HepG2 (cell line): ENCODE measurements around the gene NEK5. TPM values are rescaled to one million over a fixed set of nuclear protein-coding genes. Genes with fewer than 3 reads are reported as not detected.

Experiments
- ATAC-seq: fragments of 200-7000 bp; cut with Tn5 transposase; 3 replicates; pipeline ENCODE4 v1.9.1; 2020; ENCODE audit warnings: mild to moderate bottlenecking, moderate library complexity
- BruUV-seq: library from RNA; stranded (reverse); fragments of 400-500 nt; replicated peaks from 2 replicates; lab custom pipeline; 2021; lab: Mats Ljungman, UMichigan
- CTCF ChIA-PET: fragments of 300-600 bp; formaldehyde crosslinking; extraction: SDS; loops from one replicate; lab custom pipeline; 2021; ENCODE audit warnings: low total read pairs, inconsistent platforms, low intra/inter-chr PET ratio; lab: Yijun Ruan, JAX
- POLR2A ChIA-PET: fragments of 350-600 bp; sonication (Branson Sonifier 250); formaldehyde crosslinking; loops from one replicate; lab custom pipeline; 2020; ENCODE audit warnings: antibody characterized with exemption, inconsistent platforms; lab: Yijun Ruan, JAX
- DNase-seq: peaks from one replicate; pipeline ENCODE4 v3.0.0-alpha.2; 2015; ENCODE audit warnings: low spot score
- FAIRE-seq: peaks from 3 replicates; lab custom pipeline; 2011; peaks lifted over from hg19 to GRCh38; lab: Jason Lieb, UNC
- H2AFZ ChIP-seq: one replicate; pipeline ENCODE4 v1.6.1; 2011; ENCODE audit warnings: low read length, inconsistent platforms
- H3K27ac ChIP-seq: fragments of 300-600 bp; 3 replicates; pipeline ENCODE4 v1.8.0; 2011; ENCODE audit warnings: mixed run types, mild to moderate bottlenecking, mixed read lengths, low read length, inconsistent platforms; ENCODE audit not compliant: insufficient read depth; ENCODE audit errors: extremely low read length
- H3K27me3 ChIP-seq, 2 experiments: fragments of 200-600 bp in 1 of 2; 2 replicates in 1 of 2; 3 replicates in 1 of 2; pipeline versions ENCODE4 v1.6.0 to v1.8.0; 2011; ENCODE audit warnings: low read length in 2 of 2, mild to moderate bottlenecking in 2 of 2, moderate library complexity in 2 of 2, inconsistent platforms in 1 of 2; ENCODE audit not compliant: insufficient read depth in 2 of 2, control insufficient read depth in 1 of 2
- H3K36me3 ChIP-seq, 2 experiments: fragments of 200-600 bp in 1 of 2; replicated peaks in 1 of 2; 2 replicates in 1 of 2; 3 replicates in 1 of 2; pipeline versions ENCODE4 v1.5.1 to v1.8.0; 2011; ENCODE audit warnings: low read length in 2 of 2, inconsistent platforms in 1 of 2; ENCODE audit not compliant: insufficient read depth in 2 of 2, control insufficient read depth in 1 of 2
- H3K4me1 ChIP-seq: 2 replicates; pipeline ENCODE4 v1.5.1; 2012; ENCODE audit warnings: low read length, inconsistent platforms; ENCODE audit not compliant: insufficient read depth
- H3K4me2 ChIP-seq: 2 replicates; pipeline ENCODE4 v1.6.0; 2011; ENCODE audit warnings: low read depth, low read length, inconsistent platforms
- H3K4me3 ChIP-seq, 3 experiments: fragments of 200-600 bp in 1 of 3; sonication (generic), shearing (Covaris generic) in 1 of 3; replicated peaks in 1 of 3; 2 replicates each; pipeline ENCODE4 v1.5.1; 2011 to 2016; ENCODE audit warnings: low read length in 3 of 3, inconsistent platforms in 2 of 3, low read depth in 2 of 3, mild to moderate bottlenecking in 2 of 3, control low read depth in 1 of 3, mixed read lengths in 1 of 3; ENCODE audit not compliant: insufficient read depth in 1 of 3
- H3K79me2 ChIP-seq: one replicate; pipeline ENCODE4 v1.6.1; 2011; ENCODE audit warnings: low read length, inconsistent platforms; ENCODE audit not compliant: insufficient read depth
- H3K9ac ChIP-seq: 2 replicates; pipeline ENCODE4 v1.6.0; 2011; ENCODE audit warnings: mild to moderate bottlenecking, low read depth, low read length, inconsistent platforms; ENCODE audit not compliant: insufficient read depth
- H3K9me3 ChIP-seq: 2 replicates; pipeline ENCODE4 v1.5.1; 2012; ENCODE audit warnings: mild to moderate bottlenecking, low read length
- H4K20me1 ChIP-seq: 2 replicates; pipeline ENCODE4 v1.6.0; 2011; ENCODE audit warnings: inconsistent platforms, mild to moderate bottlenecking, low read length, moderate library complexity; ENCODE audit not compliant: insufficient read depth
- ARNTL ChIP-seq: sonication (generic); formaldehyde crosslinking; IDR thresholded peaks from 2 replicates; pipeline ENCODE4 v1.4.0; 2020; ENCODE audit warnings: mild to moderate bottlenecking, missing genetic modification reagents
- BORCS8-MEF2B ChIP-seq: sonication (generic); formaldehyde crosslinking; IDR thresholded peaks from 2 replicates; pipeline ENCODE4 v1.8.0; 2022; ENCODE audit warnings: mild to moderate bottlenecking, missing genetic modification reagents
- DNMT1 ChIP-seq: sonication (generic); formaldehyde crosslinking; IDR thresholded peaks from 2 replicates; pipeline ENCODE4 v1.5.1; 2020; ENCODE audit warnings: mild to moderate bottlenecking, missing genetic modification reagents
- DPF2 ChIP-seq: sonication (generic); formaldehyde crosslinking; IDR thresholded peaks from 2 replicates; pipeline ENCODE4 v1.4.0; 2020; ENCODE audit warnings: mild to moderate bottlenecking, low read depth, missing genetic modification reagents, borderline replicate concordance
- HOXA9 ChIP-seq: sonication (generic); formaldehyde crosslinking; IDR thresholded peaks from 2 replicates; pipeline ENCODE4 v1.8.1; 2022; ENCODE audit warnings: missing genetic modification reagents, mild to moderate bottlenecking, moderate library complexity, borderline replicate concordance
- IRF9 ChIP-seq: sonication (generic); formaldehyde crosslinking; IDR thresholded peaks from 2 replicates; pipeline ENCODE4 v1.8.0; 2022; ENCODE audit warnings: missing genetic modification reagents, mild to moderate bottlenecking, borderline replicate concordance
- ISX ChIP-seq: sonication (generic); formaldehyde crosslinking; conservative IDR thresholded peaks from 2 replicates; pipeline ENCODE4 v1.5.0; 2020; ENCODE audit warnings: missing genetic modification reagents
- KAT2B ChIP-seq: fragments of 150-350 bp; IDR thresholded peaks from 2 replicates; pipeline ENCODE4 v1.6.1; 2014; ENCODE audit warnings: low read depth, low read length, borderline replicate concordance
- KDM5B ChIP-seq: sonication (generic); formaldehyde crosslinking; IDR thresholded peaks from 2 replicates; pipeline ENCODE4 v1.4.0; 2020; ENCODE audit warnings: missing genetic modification reagents, mild to moderate bottlenecking, borderline replicate concordance
- SALL2 ChIP-seq: sonication (generic); formaldehyde crosslinking; IDR thresholded peaks from 2 replicates; pipeline ENCODE4 v1.8.1; 2023; ENCODE audit warnings: mild to moderate bottlenecking, missing genetic modification reagents, inconsistent platforms
- STAG1 ChIP-seq: sonication (generic); formaldehyde crosslinking; IDR thresholded peaks from 2 replicates; pipeline ENCODE4 v1.4.0; 2020; ENCODE audit warnings: missing genetic modification reagents
- THYN1 ChIP-seq: sonication (generic); formaldehyde crosslinking; IDR thresholded peaks from 2 replicates; pipeline ENCODE4 v1.8.1; 2023; ENCODE audit warnings: low read depth, mild to moderate bottlenecking, moderate library complexity, missing genetic modification reagents, borderline replicate concordance
- ZNF224 ChIP-seq: sonication (generic); formaldehyde crosslinking; IDR thresholded peaks from 2 replicates; pipeline ENCODE4 v1.5.0; 2020; ENCODE audit warnings: mild to moderate bottlenecking, missing genetic modification reagents
- ZNF264 ChIP-seq: sonication (generic); formaldehyde crosslinking; IDR thresholded peaks from 2 replicates; pipeline ENCODE4 v1.4.0; 2020; ENCODE audit warnings: missing genetic modification reagents
- ZNF333 ChIP-seq: sonication (generic); formaldehyde crosslinking; IDR thresholded peaks from 2 replicates; pipeline ENCODE4 v1.4.0; 2020; ENCODE audit warnings: mild to moderate bottlenecking, missing genetic modification reagents, borderline replicate concordance
- ZNF382 ChIP-seq: sonication (generic); formaldehyde crosslinking; IDR thresholded peaks from 2 replicates; pipeline ENCODE4 v1.5.0; 2020; ENCODE audit warnings: missing genetic modification reagents, mild to moderate bottlenecking, borderline replicate concordance
- ZNF501 ChIP-seq: sonication (generic); formaldehyde crosslinking; IDR thresholded peaks from 2 replicates; pipeline ENCODE4 v1.5.1; 2020; ENCODE audit warnings: mild to moderate bottlenecking, moderate library complexity, missing genetic modification reagents
- ZNF607 ChIP-seq: sonication (generic); formaldehyde crosslinking; IDR thresholded peaks from 2 replicates; pipeline ENCODE4 v1.5.1; 2020; ENCODE audit warnings: missing genetic modification reagents, mild to moderate bottlenecking, borderline replicate concordance
- ZNF629 ChIP-seq: sonication (generic); formaldehyde crosslinking; conservative IDR thresholded peaks from 2 replicates; pipeline ENCODE4 v1.5.0; 2020; ENCODE audit warnings: missing genetic modification reagents
- WGBS: methylation state at CpG from one replicate; pipeline ENCODE4 v1.1.6; 2017; ENCODE audit warnings: low lambda C conversion rate; 5-methylcytosine and 5-hydroxymethylcytosine counted together
- in situ Hi-C: cut with HindIII; loops from 2 replicates; pipeline ENCODE4 v1.10.0; 2017; ENCODE audit warnings: low pct_unique_long_range_greater_than_20kb; ENCODE audit not compliant: extremely low pct_ligation_motif_present
- intact Hi-C: fragments of 100-400 bp; cut with micrococcal nuclease; formaldehyde crosslinking; loops from one replicate; pipeline ENCODE4 v1.10.0; 2022; ENCODE audit not compliant: unreplicated experiment
- polyA plus RNA-seq, 8 experiments: library from polyadenylated mRNA; depleted of rRNA in 3 of 8; stranded (reverse) in 7 of 8; unstranded in 1 of 8; fragments of >200 nt; fragmentation: Illumina TruSeq in 4 of 8; extraction: Trizol in 4 of 8; gene quantifications; 2 replicates each; pipeline versions ENCODE4 v1.2.1 to v1.2.3, GENCODE V29; 2011 to 2016; ENCODE audit warnings: low read depth in 4 of 8, missing spikeins in 1 of 8, mixed read lengths in 1 of 8; ENCODE audit not compliant: insufficient read depth in 1 of 8
- total RNA-seq, 5 experiments: library from RNA; depleted of rRNA; stranded (reverse); fragments of >200 nt; fragmentation: Illumina TruSeq; extraction: Trizol; gene quantifications; 2 replicates each; pipeline ENCODE4 v1.2.3, GENCODE V29; 2016; ENCODE audit warnings: low read depth in 1 of 5
- TF ChIP-seq, protein P1 (sequence below): sonication (generic); formaldehyde crosslinking; IDR thresholded peaks from 2 replicates; pipeline ENCODE4 v1.5.1; 2020; ENCODE audit warnings: mild to moderate bottlenecking, missing genetic modification reagents, moderate library complexity

NEK5 gene
- total and polyA plus RNA-seq, 2 of the 13 experiments (the other 11 are each of a cell fraction or from before 2014, with no cell fraction given), result 0.12 to 0.22 TPM

DNA sequence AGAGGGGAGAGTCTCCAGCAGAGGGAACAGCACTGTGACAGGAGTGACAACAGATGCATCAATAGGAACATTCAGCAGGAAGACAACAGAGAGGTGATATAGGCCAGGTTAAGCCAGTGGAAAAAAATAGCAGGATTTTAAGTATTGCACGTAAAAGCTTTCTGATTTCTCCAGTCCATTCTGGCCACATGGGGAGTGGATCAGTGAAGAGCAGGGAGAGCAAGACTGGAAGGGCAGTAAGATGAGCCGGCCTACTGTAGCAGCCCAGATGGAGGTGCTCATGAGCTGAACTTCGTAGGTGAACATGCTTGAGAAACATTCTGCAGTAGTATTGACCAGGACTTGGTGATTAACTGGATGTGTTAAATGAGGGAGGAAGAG lies 102.6 kb downstream of the NEK5 start:
- H3K36me3 ChIP-seq, result peaks cover 4 to 29% of the 10 kb centered on the region in 2 experiments
- ATAC-seq (peak; percentile 43), DNase-seq (peak; percentile 35), FAIRE-seq (no peak)
- H3K9ac ChIP-seq, result peak overlapping the region; percentile 55
- peak overlapping the region; percentile 84 for H3K27ac ChIP-seq
- in situ Hi-C loops (no loop called here), intact Hi-C loops (loop anchor here (2.0 to 5.0 kb wide), 3 partner anchors 39 to 91 kb away; no protein-coding TSS in a partner anchor)
- H3K4me3 ChIP-seq, result peak overlapping the region in 1 of 3 experiments; percentile 50; a peak in 2 of 6 replicates
- peaks cover 40% of the 10 kb centered on the region for H3K4me1 ChIP-seq
- ChIA-PET POLR2A (interaction anchor here (0.7 to 2.4 kb wide), 10 partner anchors 8 to 134 kb away, joined by 3 to 16 read pairs (median 4); partner anchors contain the start of genes ALG11, ATP7B, NEK3 and NEK5), CTCF (interaction anchor here (1.0 to 2.1 kb wide), 4 partner anchors 25 to 103 kb away, joined by 3 to 9 read pairs (median 4); partner anchors contain the start of gene NEK5)
- no TSS peak for BruUV-seq
- H2AFZ ChIP-seq, result no peak overlapping the region
- peaks cover 13% of the 10 kb centered on the region for H3K79me2 ChIP-seq
- no peaks in the 10 kb centered on the region for H3K9me3 ChIP-seq
- no peaks in the 10 kb centered on the region for H3K27me3 ChIP-seq
- peak overlapping the region; percentile 73 for H3K4me2 ChIP-seq
- 0 out of 2 replicates have a peak, but pooled peaks cover 5% of the 10 kb centered on the region for H4K20me1 ChIP-seq
- WGBS, result 64% methylated on average over 3 of the region's 3 CpGs
- TF ChIP-seq ZNF629 (peak; percentile 68), DPF2 (CRISPR knock-in tag) (no peak), ZNF264 (CRISPR knock-in tag) (no peak), BORCS8-MEF2B (CRISPR knock-in tag) (peak; percentile 62; the same call in 1 of the 2 replicates), ARNTL (CRISPR knock-in tag) (0 out of 2 replicates have a peak, but pooled peaks have one; percentile 41), DNMT1 (0 out of 2 replicates have a peak, but pooled peaks have one; percentile 16), HOXA9 (0 out of 2 replicates have a peak, but pooled peaks have one; percentile 13), SALL2 (CRISPR knock-in tag) (0 out of 2 replicates have a peak, but pooled peaks have one; percentile 42), ISX (CRISPR knock-in tag) (no peak), ZNF501 (peak; percentile 79), KDM5B (0 out of 2 replicates have a peak, but pooled peaks have one; percentile 34), THYN1 (peak; percentile 54; the same call in 1 of the 2 replicates), ZNF607 (CRISPR knock-in tag) (0 out of 2 replicates have a peak, but pooled peaks have one; percentile 23), STAG1 (CRISPR knock-in tag) (peak; percentile 55), ZNF382 (CRISPR knock-in tag) (no peak), ZNF224 (CRISPR knock-in tag) (0 out of 2 replicates have a peak, but pooled peaks have one; percentile 43), ZNF333 (no peak), KAT2B (no peak), IRF9 (0 out of 2 replicates have a peak, but pooled peaks have one; percentile 21)
- TF ChIP-seq, protein P1, sequence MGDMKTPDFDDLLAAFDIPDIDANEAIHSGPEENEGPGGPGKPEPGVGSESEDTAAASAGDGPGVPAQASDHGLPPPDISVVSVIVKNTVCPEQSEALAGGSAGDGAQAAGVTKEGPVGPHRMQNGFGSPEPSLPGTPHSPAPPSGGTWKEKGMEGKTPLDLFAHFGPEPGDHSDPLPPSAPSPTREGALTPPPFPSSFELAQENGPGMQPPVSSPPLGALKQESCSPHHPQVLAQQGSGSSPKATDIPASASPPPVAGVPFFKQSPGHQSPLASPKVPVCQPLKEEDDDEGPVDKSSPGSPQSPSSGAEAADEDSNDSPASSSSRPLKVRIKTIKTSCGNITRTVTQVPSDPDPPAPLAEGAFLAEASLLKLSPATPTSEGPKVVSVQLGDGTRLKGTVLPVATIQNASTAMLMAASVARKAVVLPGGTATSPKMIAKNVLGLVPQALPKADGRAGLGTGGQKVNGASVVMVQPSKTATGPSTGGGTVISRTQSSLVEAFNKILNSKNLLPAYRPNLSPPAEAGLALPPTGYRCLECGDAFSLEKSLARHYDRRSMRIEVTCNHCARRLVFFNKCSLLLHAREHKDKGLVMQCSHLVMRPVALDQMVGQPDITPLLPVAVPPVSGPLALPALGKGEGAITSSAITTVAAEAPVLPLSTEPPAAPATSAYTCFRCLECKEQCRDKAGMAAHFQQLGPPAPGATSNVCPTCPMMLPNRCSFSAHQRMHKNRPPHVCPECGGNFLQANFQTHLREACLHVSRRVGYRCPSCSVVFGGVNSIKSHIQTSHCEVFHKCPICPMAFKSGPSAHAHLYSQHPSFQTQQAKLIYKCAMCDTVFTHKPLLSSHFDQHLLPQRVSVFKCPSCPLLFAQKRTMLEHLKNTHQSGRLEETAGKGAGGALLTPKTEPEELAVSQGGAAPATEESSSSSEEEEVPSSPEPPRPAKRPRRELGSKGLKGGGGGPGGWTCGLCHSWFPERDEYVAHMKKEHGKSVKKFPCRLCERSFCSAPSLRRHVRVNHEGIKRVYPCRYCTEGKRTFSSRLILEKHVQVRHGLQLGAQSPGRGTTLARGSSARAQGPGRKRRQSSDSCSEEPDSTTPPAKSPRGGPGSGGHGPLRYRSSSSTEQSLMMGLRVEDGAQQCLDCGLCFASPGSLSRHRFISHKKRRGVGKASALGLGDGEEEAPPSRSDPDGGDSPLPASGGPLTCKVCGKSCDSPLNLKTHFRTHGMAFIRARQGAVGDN (CRISPR knock-in tag), result peak; percentile 7
